Neural progenitor cell (in vitro differentiated cells): ENCODE results near the gene AMBRA1.

Experiments
- EZH2 ChIP-seq: fragments of 200-600 bp; sonication (generic); IDR thresholded peaks from 2 replicates; pipeline ENCODE4 v1.6.1; 2017; ENCODE audit warnings: antibody characterized with exemption, mild to moderate bottlenecking, moderate library complexity
- EZH2phosphoT487 ChIP-seq: fragments of 200-600 bp; sonication (generic); IDR thresholded peaks from 2 replicates; pipeline ENCODE4 v1.6.1; 2017; ENCODE audit warnings: antibody characterized with exemption
- TF ChIP-seq, protein P1 (sequence below): fragments of 200-600 bp; sonication (generic); IDR thresholded peaks from 2 replicates; pipeline ENCODE4 v1.5.1; 2017; ENCODE audit warnings: antibody characterized with exemption, mild to moderate bottlenecking

DNA sequence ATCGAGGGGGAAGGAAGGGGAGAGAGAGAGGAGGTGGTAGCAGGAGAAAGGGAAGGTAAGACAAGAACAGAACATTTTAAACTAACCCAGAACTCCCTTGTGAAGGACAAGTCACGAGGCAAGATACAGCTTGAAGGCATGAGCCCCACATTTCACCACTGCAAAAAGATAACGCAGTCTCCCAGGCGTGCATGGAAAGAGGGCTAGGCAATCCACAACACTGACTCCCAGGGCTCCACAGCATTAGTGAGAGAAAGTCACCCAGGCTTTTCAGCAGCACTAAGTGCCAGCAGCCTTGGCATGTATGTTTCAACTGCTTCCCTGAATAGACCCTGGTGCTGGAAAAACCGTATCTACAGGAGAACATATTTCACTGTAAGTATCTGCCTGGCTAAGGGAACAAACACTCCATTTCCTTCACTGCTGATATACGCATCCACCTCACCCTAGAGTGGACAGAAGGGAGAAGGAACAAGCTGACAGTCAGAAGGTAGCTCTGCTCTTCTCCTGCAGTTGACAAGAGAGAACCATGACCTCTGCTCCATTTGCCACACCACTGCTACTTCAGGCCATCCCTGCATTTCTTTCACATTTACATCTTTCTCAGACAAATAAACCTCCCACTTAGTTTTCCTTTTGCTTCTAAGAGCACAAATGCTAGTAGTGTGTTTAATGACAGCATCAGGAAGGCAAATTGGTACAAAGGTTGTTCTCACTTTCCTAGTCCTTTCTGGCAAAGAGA is 87.9 kb downstream of the AMBRA1 start:
- TF ChIP-seq, protein P1, sequence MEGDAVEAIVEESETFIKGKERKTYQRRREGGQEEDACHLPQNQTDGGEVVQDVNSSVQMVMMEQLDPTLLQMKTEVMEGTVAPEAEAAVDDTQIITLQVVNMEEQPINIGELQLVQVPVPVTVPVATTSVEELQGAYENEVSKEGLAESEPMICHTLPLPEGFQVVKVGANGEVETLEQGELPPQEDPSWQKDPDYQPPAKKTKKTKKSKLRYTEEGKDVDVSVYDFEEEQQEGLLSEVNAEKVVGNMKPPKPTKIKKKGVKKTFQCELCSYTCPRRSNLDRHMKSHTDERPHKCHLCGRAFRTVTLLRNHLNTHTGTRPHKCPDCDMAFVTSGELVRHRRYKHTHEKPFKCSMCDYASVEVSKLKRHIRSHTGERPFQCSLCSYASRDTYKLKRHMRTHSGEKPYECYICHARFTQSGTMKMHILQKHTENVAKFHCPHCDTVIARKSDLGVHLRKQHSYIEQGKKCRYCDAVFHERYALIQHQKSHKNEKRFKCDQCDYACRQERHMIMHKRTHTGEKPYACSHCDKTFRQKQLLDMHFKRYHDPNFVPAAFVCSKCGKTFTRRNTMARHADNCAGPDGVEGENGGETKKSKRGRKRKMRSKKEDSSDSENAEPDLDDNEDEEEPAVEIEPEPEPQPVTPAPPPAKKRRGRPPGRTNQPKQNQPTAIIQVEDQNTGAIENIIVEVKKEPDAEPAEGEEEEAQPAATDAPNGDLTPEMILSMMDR, result no peak
- no peak for TF ChIP-seq EZH2
- TF ChIP-seq EZH2phosphoT487, result no peak
